Activated B cell treated with CpG ODN at 0.5 μM for 24 hours (primary cell): ENCODE results near the gene CDHR5. TPM values are rescaled to one million over a fixed set of nuclear protein-coding genes. Genes with fewer than 3 reads are reported as not detected.

Experiments used
- ATAC-seq: fragments of 200-7000 bp; cut with Tn5 transposase; one replicate; pipeline ENCODE4 v1.10.0; 2021; ENCODE audit warnings: low read depth, mild to moderate bottlenecking, moderate library complexity
- CTCF ChIA-PET: fragments of 350-600 bp; sonication (Branson Sonifier 250); formaldehyde crosslinking; loops from one replicate; lab custom pipeline; 2021; ENCODE audit warnings: antibody characterized with exemption; lab: Charles Lee
- POLR2A ChIA-PET: fragments of 350-600 bp; sonication (Branson Sonifier 250); formaldehyde crosslinking; loops from one replicate; lab custom pipeline; 2021; ENCODE audit warnings: antibody characterized with exemption; lab: Charles Lee
- DNase-seq: peaks from one replicate; pipeline ENCODE4 v3.0.0; 2022
- H3K27ac Mint-ChIP-seq: one replicate; pipeline ENCODE4 v1.8.0; 2020; ENCODE audit warnings: mixed read lengths
- H3K27me3 Mint-ChIP-seq: one replicate; pipeline ENCODE4 v1.8.0; 2021; ENCODE audit warnings: mixed read lengths
- H3K36me3 Mint-ChIP-seq: one replicate; pipeline ENCODE4 v1.8.0; 2021; ENCODE audit warnings: low read depth, mixed read lengths
- H3K4me1 Mint-ChIP-seq: one replicate; pipeline ENCODE4 v1.8.0; 2021; ENCODE audit warnings: mixed read lengths
- H3K4me3 Mint-ChIP-seq: one replicate; pipeline ENCODE4 v1.8.0; 2020; ENCODE audit warnings: mild to moderate bottlenecking, mixed read lengths
- H3K9me3 Mint-ChIP-seq: one replicate; pipeline ENCODE4 v1.8.0; 2020; ENCODE audit warnings: mixed read lengths
- CTCF ChIP-seq: fragments of 200-600 bp; IDR thresholded peaks from one replicate; pipeline ENCODE4 v1.8.0; 2022; ENCODE audit warnings: antibody characterized with exemption, mild to moderate bottlenecking
- intact Hi-C: fragments of 100-400 bp; cut with micrococcal nuclease; formaldehyde crosslinking; loops from one replicate; pipeline ENCODE4 v1.15.1; 2024
- total RNA-seq: library from RNA; stranded (reverse); gene quantifications from 2 replicates; pipeline ENCODE4 v1.2.3, GENCODE V29; 2022

The CDHR5 gene
- total RNA-seq, 1 donor from 2014 or later: not detected

DNA sequence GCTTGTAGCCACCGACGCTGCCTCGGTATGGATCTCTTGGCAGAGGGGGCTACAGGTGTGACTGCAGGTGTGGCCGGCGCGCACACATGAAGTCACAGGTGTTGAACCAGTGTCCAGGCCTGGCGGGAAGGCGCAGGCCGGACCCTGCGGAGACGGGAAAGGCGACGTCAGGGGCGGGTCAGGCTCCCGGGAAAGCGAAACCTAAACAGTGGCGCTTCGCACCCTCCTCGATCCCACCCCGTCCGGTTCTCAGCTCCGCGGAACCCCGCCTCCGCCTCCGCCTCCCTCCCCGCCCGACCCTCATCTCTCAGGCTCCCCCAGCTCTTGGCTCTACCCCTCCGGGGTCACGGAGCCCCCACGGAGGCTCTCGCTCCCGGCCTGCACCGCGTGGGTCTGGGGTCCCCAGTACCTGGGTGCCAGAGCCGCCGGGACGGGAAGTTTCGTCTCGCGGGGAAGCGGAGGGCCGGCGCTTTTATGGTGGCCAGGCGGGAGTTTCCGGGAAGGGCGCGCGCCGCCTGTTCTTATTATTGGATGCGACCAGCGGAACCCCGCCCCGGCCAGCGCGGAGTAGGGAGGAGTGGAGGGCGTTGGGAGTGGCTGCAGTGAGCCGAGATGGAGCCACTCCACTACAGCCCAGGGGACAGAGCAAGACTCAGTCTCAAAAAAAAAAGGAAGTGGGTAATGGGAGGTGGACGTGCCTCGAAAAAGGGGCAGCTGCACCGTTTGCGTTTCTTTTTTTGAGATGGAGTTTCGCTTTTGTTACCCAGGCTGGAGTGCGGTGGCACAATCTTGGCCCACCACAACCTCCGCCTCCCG is 9.0 kb downstream of the CDHR5 start, which contains the start of gene IRF7:
IRF7 (minus strand) TSS at position 447 of the 816 bp plus-strand sequence. CDS start 586 bp downstream, outside the sequence.
- intact Hi-C loops: loop anchor here (1.0 to 10.0 kb wide), 6 partner anchors 21 to 1239 kb away; partner anchors contain the start of genes DEAF1, DRD4, LSP1 and PHRF1
- Mint-ChIP-seq H3K36me3 (peaks cover 25% of the 10 kb centered on the region), H3K27ac (peak within 1 kb of the TSS; percentile 88), H3K4me1 (peaks cover 25% of the 10 kb centered on the region), H3K27me3 (no peaks in the 10 kb centered on the region), H3K9me3 (no peaks in the 10 kb centered on the region), H3K4me3 (peak within 1 kb of the TSS; percentile 90)
- ChIA-PET CTCF (no interaction called here), POLR2A (interaction anchor here (0.6 to 3.8 kb wide), 20 partner anchors 10 to 227 kb away, joined by 3 to 27 read pairs (median 5); partner anchors contain the start of genes DEAF1, GATD1, HRAS and LMNTD2)
- ATAC-seq (peak; percentile 95), DNase-seq (peak; percentile 92)
- TF ChIP-seq CTCF: no peak

DNA sequence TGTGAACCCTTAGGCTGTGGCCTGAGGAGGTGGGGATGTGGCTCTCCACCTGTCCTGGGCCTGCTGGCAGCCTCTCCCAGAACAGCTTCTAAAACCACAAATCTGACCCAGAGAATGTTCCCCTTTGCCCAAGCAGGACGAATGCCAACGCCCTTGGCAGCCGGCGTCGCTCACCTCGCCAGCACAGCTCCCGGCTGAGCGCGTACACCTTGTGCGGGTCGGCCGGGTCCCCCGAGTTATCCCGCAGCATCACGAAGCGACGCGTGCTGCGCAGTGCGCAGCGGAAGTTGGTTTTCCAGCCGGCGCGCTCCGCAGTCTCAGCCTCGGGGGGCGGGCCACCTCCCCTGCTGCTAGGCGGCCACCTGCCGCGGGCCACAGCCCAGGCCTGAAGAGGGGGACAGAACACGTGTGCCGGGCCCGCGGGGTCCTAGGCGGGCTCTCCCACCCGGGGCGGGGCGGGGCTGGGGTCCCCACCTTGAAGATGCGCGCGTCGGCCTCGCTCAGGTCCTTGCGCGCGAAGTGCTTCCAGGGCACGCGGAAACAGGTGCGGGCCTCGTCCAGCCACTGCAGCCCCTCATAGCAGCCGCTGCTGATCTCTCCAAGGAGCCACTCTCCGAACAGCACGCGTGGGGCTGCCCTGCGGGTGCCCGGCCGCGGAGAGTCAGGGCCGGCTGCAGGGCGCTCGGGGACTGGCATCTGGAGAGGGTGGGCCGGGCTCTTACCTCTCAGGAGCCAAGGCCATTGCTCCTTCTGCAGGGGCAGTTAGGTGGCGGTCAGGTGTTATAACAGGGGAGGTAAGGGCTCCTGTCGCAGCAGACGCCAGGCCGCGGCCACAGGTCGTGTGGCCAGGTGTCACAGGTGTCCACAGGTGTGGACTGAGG is 9.9 kb downstream of the CDHR5 start:
- peak; percentile 35 for DNase-seq
- peak overlapping the region; percentile 90 for H3K4me3 Mint-ChIP-seq
- peaks cover 25% of the 10 kb centered on the region for H3K4me1 Mint-ChIP-seq
- no peak for TF ChIP-seq CTCF
- intact Hi-C loops: loop anchor here (1.0 to 10.0 kb wide), 3 partner anchors 39 to 1240 kb away; partner anchors contain the start of genes LSP1 and PHRF1
- H3K27ac Mint-ChIP-seq: peak overlapping the region; percentile 88
- no peaks in the 10 kb centered on the region for H3K27me3 Mint-ChIP-seq
- H3K9me3 Mint-ChIP-seq: no peaks in the 10 kb centered on the region
- ChIA-PET CTCF (no interaction called here), POLR2A (interaction anchor here (0.6 to 3.8 kb wide), 20 partner anchors 9 to 228 kb away, joined by 3 to 27 read pairs (median 5); partner anchors contain the start of genes DEAF1, GATD1, HRAS and LMNTD2)
- no peak for ATAC-seq
- H3K36me3 Mint-ChIP-seq: peaks cover 32% of the 10 kb centered on the region

DNA sequence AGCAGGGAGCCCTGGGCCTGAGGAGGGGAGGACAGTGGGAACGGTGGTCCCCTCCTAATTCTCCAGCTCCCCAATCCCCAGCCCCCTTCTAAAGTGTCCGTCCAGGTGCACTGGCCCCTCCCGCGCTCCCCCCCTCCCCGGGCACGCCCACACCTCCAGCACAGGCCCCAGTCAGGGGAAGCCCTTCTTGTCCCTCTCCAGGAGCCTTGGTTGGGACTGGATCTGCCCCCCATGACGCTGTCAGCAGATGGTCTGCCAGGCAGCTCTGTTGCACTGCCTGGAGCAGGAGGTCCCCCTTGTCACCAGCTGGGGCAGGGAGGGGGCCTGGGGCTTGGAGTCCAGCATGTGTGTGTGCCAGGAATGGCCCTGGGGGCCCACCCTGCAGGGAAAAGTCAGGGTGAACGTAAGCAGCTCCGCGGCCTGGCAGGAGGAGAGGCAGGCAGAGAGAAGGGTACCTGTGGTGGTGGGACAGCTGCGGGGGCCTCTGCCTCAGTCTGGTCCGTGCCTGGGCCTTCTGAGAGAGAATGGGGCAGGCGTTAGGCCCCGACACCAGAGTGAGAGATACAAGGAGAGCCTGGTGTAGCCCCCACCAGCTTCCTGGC is 10.6 kb downstream of the CDHR5 start:
- POLR2A ChIA-PET: interaction anchor here (0.6 to 3.8 kb wide), 6 partner anchors 38 to 1427 kb away, joined by 3 to 26 read pairs (median 6); partner anchors contain the start of genes DEAF1, LRRC56, PNPLA2 and TMEM80
- Mint-ChIP-seq H3K27ac (peak overlapping the region; percentile 41), H3K4me1 (peaks cover 25% of the 10 kb centered on the region), H3K27me3 (no peaks in the 10 kb centered on the region), H3K36me3 (peaks cover 36% of the 10 kb centered on the region), H3K4me3 (peak overlapping the region; percentile 52), H3K9me3 (no peaks in the 10 kb centered on the region)
- ATAC-seq (no peak), DNase-seq (no peak)
- intact Hi-C loops: loop anchor here (10.0 kb wide), 1 partner anchor 1241 kb away; the partner anchor contains the start of gene LSP1
- CTCF ChIA-PET: no interaction called here
- TF ChIP-seq CTCF: no peak

- CTCF ChIA-PET: no interaction called here
- POLR2A ChIA-PET: interaction anchor here (0.6 to 3.8 kb wide), 7 partner anchors 38 to 1428 kb away, joined by 3 to 26 read pairs (median 5); partner anchors contain the start of genes DEAF1, LRRC56, PNPLA2 and TMEM80
- ATAC-seq (peak; percentile 2), DNase-seq (no peak)
- no peaks in the 10 kb centered on the region for H3K27me3 Mint-ChIP-seq
- TF ChIP-seq CTCF: no peak
- no peak overlapping the region for H3K27ac Mint-ChIP-seq
- intact Hi-C loops: loop anchor here (10.0 kb wide), 1 partner anchor 1241 kb away; the partner anchor contains the start of gene LSP1
- H3K4me1 Mint-ChIP-seq: peaks cover 25% of the 10 kb centered on the region
- H3K4me3 Mint-ChIP-seq: no peak overlapping the region
- H3K36me3 Mint-ChIP-seq: peaks cover 40% of the 10 kb centered on the region
- H3K9me3 Mint-ChIP-seq: no peaks in the 10 kb centered on the region
These were observed 11.3 kb downstream of the CDHR5 start for GRCh38 chr11:613369-613968.
